K562 (cell line): ENCODE measurements around the gene MPL. TPM values are rescaled to one million over a fixed set of nuclear protein-coding genes. Genes with fewer than 3 reads are reported as not detected.

Experiments used
- ATAC-seq: fragments of 200-7000 bp; cut with Tn5 transposase; 3 replicates; pipeline ENCODE4 v1.9.1; 2020; ENCODE audit warnings: moderate library complexity
- BruUV-seq: library from RNA; stranded (reverse); fragments of 400-500 nt; replicated peaks from 2 replicates; lab custom pipeline; 2021; lab: Mats Ljungman, UMichigan
- CTCF ChIA-PET: fragments of 300-600 bp; formaldehyde crosslinking; extraction: SDS; loops from one replicate; lab custom pipeline; 2021; ENCODE audit warnings: low intra/inter-chr PET ratio; lab: Yijun Ruan, JAX
- POLR2A ChIA-PET: fragments of 300-600, 350-650 bp; sonication (Branson Sonifier 250); formaldehyde crosslinking; extraction: SDS; loops from one replicate; lab custom pipeline; 2021; ENCODE audit warnings: antibody characterized with exemption, inconsistent platforms; lab: Yijun Ruan, JAX
- DNase-seq, 4 experiments: peaks; one replicate each; pipeline versions ENCODE4 v3.0.0 to v3.0.0-alpha.2; 2011 to 2018; ENCODE audit warnings: low spot score in 3 of 4, mixed read lengths in 3 of 4; ENCODE audit errors: extremely low read depth in 1 of 4
- FAIRE-seq: peaks from 2 replicates; lab custom pipeline; 2011; peaks lifted over from hg19 to GRCh38; lab: Jason Lieb, UNC
- H2AFZ ChIP-seq: 2 replicates; pipeline ENCODE4 v1.6.0; 2011; ENCODE audit warnings: low read depth, low read length, control low read depth, inconsistent platforms
- H3K27ac ChIP-seq: fragments of 200-600 bp; 3 replicates; pipeline ENCODE4 v1.8.0; 2011; ENCODE audit warnings: low read depth, mild to moderate bottlenecking, control low read depth, inconsistent platforms, low read length, moderate library complexity, mixed read lengths; ENCODE audit errors: extremely low read depth
- H3K27me3 ChIP-seq, 2 experiments: fragments of 300-600 bp in 1 of 2; 2 replicates in 1 of 2; 3 replicates in 1 of 2; pipeline versions ENCODE4 v1.6.0 to v1.8.0; 2011; ENCODE audit warnings: inconsistent platforms in 2 of 2, low read length in 2 of 2, mild to moderate bottlenecking in 1 of 2, mixed read lengths in 1 of 2, moderate library complexity in 1 of 2; ENCODE audit not compliant: control insufficient read depth in 2 of 2, insufficient read depth in 2 of 2
- H3K36me3 ChIP-seq: fragments of 300-600 bp; 3 replicates; pipeline ENCODE4 v1.8.0; 2011; ENCODE audit warnings: mild to moderate bottlenecking, low read length, inconsistent platforms; ENCODE audit not compliant: control insufficient read depth, insufficient read depth
- H3K4me1 ChIP-seq, 2 experiments: fragments of 200-600 bp in 1 of 2; replicated peaks in 1 of 2; 2 replicates in 1 of 2; 3 replicates in 1 of 2; pipeline versions ENCODE4 v1.5.1 to v1.8.0; 2011; ENCODE audit warnings: inconsistent platforms in 2 of 2, low read length in 2 of 2, mild to moderate bottlenecking in 1 of 2, mixed read lengths in 1 of 2, moderate library complexity in 1 of 2; ENCODE audit not compliant: control insufficient read depth in 2 of 2, insufficient read depth in 2 of 2
- H3K4me2 ChIP-seq: 2 replicates; pipeline ENCODE4 v1.6.1; 2011; ENCODE audit warnings: low read length, control low read depth, inconsistent platforms, mixed read lengths; ENCODE audit not compliant: insufficient read depth
- H3K4me3 ChIP-seq: fragments of 200-600 bp; sonication (generic), shearing (Covaris generic); 2 replicates; pipeline ENCODE4 v1.5.1; 2016; ENCODE audit warnings: control low read depth, inconsistent platforms
- H3K79me2 ChIP-seq: fragments of 200-600 bp; 3 replicates; pipeline ENCODE4 v1.8.0; 2011; ENCODE audit warnings: low read length, inconsistent platforms; ENCODE audit not compliant: control insufficient read depth, insufficient read depth
- H3K9ac ChIP-seq, 2 experiments: 2 replicates each; pipeline versions ENCODE4 v1.6.0 to v1.6.1; 2011; ENCODE audit warnings: low read depth in 2 of 2, low read length in 2 of 2, control low read depth in 1 of 2, inconsistent platforms in 1 of 2, mild to moderate bottlenecking in 1 of 2, mixed read lengths in 1 of 2; ENCODE audit not compliant: insufficient read depth in 1 of 2
- H3K9me1 ChIP-seq: one replicate; pipeline ENCODE4 v1.6.0; 2011; ENCODE audit warnings: inconsistent platforms, mild to moderate bottlenecking, low read length, moderate library complexity; ENCODE audit not compliant: control insufficient read depth, insufficient read depth
- H3K9me3 ChIP-seq: replicated peaks from 2 replicates; pipeline ENCODE4 v1.5.1; 2011; ENCODE audit warnings: low read depth, low read length, inconsistent platforms; ENCODE audit not compliant: control insufficient read depth, insufficient read depth
- H4K20me1 ChIP-seq: replicated peaks from 2 replicates; pipeline ENCODE4 v1.6.1; 2011; ENCODE audit warnings: low read length, inconsistent platforms, mixed read lengths; ENCODE audit not compliant: control insufficient read depth, insufficient read depth
- BCOR ChIP-seq: fragments of 450-650 bp; IDR thresholded peaks from 2 replicates; pipeline ENCODE4 v1.6.1; 2016
- HDAC3 ChIP-seq: fragments of 450-650 bp; IDR thresholded peaks from 2 replicates; pipeline ENCODE4 v1.6.1; 2018; ENCODE audit warnings: borderline replicate concordance, mild to moderate bottlenecking, moderate library complexity; ENCODE audit not compliant: partially characterized antibody
- LEF1 ChIP-seq: fragments of 450-650 bp; IDR thresholded peaks from 2 replicates; pipeline ENCODE4 v1.6.1; 2016; ENCODE audit warnings: mild to moderate bottlenecking
- PHB ChIP-seq: fragments of 250-450 bp; sonication (Bioruptor Pico); IDR thresholded peaks from 2 replicates; pipeline ENCODE4 v1.5.0; 2021
- SMC3 ChIP-seq: conservative IDR thresholded peaks from 2 replicates; pipeline ENCODE4 v1.6.1; 2011; ENCODE audit warnings: low read depth, low read length, improper control_type of control experiment; ENCODE audit not compliant: insufficient read depth
- TCF7 ChIP-seq: sonication (generic); IDR thresholded peaks from 2 replicates; pipeline ENCODE4 v1.6.1; 2016; ENCODE audit warnings: antibody characterized with exemption, borderline replicate concordance
- ZBTB49 ChIP-seq: sonication (generic); formaldehyde crosslinking; IDR thresholded peaks from 2 replicates; pipeline ENCODE4 v1.8.0; 2022; ENCODE audit warnings: missing genetic modification reagents, mild to moderate bottlenecking, borderline replicate concordance
- ZNF41 ChIP-seq: fragments of 250-450 bp; sonication (Bioruptor Pico); conservative IDR thresholded peaks from 2 replicates; pipeline ENCODE4 v1.4.0; 2020; ENCODE audit warnings: mild to moderate bottlenecking
- ZNF778 ChIP-seq: fragments of 450-650 bp; formaldehyde crosslinking; IDR thresholded peaks from 2 replicates; pipeline ENCODE4 v1.4.0; 2020; ENCODE audit warnings: mild to moderate bottlenecking, moderate library complexity
- WGBS: fragments of 100-300 bp; shearing (Covaris generic); methylation state at CpG from one replicate; pipeline ENCODE4 v1.1.6; 2016; ENCODE audit warnings: low coverage, mixed read lengths; ENCODE audit not compliant: insufficient coverage; ENCODE audit errors: missing lambda C conversion rate; 5-methylcytosine and 5-hydroxymethylcytosine counted together
- in situ Hi-C: fragments of 300-500 bp; cut with MboI; formaldehyde crosslinking; loops from 4 replicates; pipeline ENCODE4 v1.15.0; 2018; ENCODE audit warnings: inconsistent platforms, mixed read lengths
- intact Hi-C: fragments of 100-400 bp; cut with micrococcal nuclease; formaldehyde crosslinking; loops from 2 replicates; pipeline ENCODE4 v1.14.2; 2022
- polyA plus RNA-seq, 8 experiments: library from polyadenylated mRNA; depleted of rRNA in 4 of 8; stranded (reverse) in 5 of 8; unstranded in 3 of 8; fragments of >200 nt; fragmentation: Nextera tagmentation in 2 of 8; fragmentation: Illumina TruSeq in 1 of 8; extraction: Ambion mirVana in 2 of 8; extraction: Trizol in 1 of 8; gene quantifications; 2 replicates each; pipeline versions ENCODE4 v1.2.1 to v1.2.3, GENCODE V29; 2011 to 2014; ENCODE audit warnings: inconsistent platforms in 1 of 8, missing spikeins in 1 of 8
- total RNA-seq, 7 experiments: library from RNA; depleted of rRNA in 6 of 7; stranded (reverse); fragments of >200 nt in 6 of 7; fragmentation: Illumina TruSeq in 2 of 7; extraction: Trizol in 2 of 7; gene quantifications; 2 replicates each; pipeline versions ENCODE4 v1.2.1 to v1.2.3, GENCODE V29; 2011 to 2021; ENCODE audit warnings: low replicate concordance in 1 of 7
- TF ChIP-seq, protein P1 (sequence below): fragments of 250-450 bp; sonication (Bioruptor Pico); IDR thresholded peaks from 2 replicates; pipeline ENCODE4 v1.4.0; 2020
- TF ChIP-seq, protein P2 (sequence below), 3 experiments: fragments of 200-800 bp in 1 of 3; fragments of 250-450 bp in 1 of 3; fragments of 450-650 bp in 1 of 3; sonication (Bioruptor Pico) in 1 of 3; sonication (Bioruptor generic) in 1 of 3; formaldehyde crosslinking in 1 of 3; IDR thresholded peaks; 2 replicates each; pipeline versions ENCODE4 v1.6.1 to v1.8.0; 2016 to 2022; ENCODE audit warnings: mild to moderate bottlenecking in 2 of 3, missing genetic modification characterization in 2 of 3, missing compliant biosample characterization in 1 of 3, moderate library complexity in 1 of 3

Gene MPL
- total and polyA plus RNA-seq, 9 of the 15 experiments (the other 6 are each of a cell fraction or from before 2014, with no cell fraction given), result not detected

DNA sequence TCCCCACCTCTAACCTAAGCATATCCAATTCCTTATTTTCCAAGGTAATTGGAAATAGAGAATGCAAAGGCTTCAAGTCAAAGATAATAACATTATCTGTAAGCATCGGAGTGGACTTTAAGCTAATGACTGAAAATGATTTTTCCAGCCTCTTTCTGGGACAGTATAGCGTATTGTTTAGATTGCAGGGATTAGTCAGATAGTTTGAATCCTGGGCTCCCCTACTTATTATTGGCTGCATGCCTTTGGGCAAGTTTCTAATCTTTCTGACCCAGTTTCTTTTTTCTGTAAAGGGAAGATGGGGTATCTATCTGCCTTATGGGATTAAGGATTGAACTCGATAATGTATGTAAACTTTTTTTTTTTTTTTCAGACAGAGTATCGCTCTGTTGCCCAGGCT is 19.6 kb downstream of the MPL start:
- no peak for DNase-seq
- TF ChIP-seq ZNF778 (CRISPR knock-in tag) (no peak), LEF1 (no peak), ZBTB49 (CRISPR knock-in tag) (no peak), BCOR (no peak), TCF7 (no peak), ZNF41 (CRISPR knock-in tag) (no peak), PHB (CRISPR knock-in tag) (no peak), SMC3 (no peak), HDAC3 (no peak)
- TF ChIP-seq, protein P1, sequence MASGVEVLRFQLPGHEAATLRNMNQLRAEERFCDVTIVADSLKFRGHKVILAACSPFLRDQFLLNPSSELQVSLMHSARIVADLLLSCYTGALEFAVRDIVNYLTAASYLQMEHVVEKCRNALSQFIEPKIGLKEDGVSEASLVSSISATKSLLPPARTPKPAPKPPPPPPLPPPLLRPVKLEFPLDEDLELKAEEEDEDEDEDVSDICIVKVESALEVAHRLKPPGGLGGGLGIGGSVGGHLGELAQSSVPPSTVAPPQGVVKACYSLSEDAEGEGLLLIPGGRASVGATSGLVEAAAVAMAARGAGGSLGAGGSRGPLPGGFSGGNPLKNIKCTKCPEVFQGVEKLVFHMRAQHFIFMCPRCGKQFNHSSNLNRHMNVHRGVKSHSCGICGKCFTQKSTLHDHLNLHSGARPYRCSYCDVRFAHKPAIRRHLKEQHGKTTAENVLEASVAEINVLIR (CRISPR knock-in tag), result no peak
- TF ChIP-seq, protein P2, sequence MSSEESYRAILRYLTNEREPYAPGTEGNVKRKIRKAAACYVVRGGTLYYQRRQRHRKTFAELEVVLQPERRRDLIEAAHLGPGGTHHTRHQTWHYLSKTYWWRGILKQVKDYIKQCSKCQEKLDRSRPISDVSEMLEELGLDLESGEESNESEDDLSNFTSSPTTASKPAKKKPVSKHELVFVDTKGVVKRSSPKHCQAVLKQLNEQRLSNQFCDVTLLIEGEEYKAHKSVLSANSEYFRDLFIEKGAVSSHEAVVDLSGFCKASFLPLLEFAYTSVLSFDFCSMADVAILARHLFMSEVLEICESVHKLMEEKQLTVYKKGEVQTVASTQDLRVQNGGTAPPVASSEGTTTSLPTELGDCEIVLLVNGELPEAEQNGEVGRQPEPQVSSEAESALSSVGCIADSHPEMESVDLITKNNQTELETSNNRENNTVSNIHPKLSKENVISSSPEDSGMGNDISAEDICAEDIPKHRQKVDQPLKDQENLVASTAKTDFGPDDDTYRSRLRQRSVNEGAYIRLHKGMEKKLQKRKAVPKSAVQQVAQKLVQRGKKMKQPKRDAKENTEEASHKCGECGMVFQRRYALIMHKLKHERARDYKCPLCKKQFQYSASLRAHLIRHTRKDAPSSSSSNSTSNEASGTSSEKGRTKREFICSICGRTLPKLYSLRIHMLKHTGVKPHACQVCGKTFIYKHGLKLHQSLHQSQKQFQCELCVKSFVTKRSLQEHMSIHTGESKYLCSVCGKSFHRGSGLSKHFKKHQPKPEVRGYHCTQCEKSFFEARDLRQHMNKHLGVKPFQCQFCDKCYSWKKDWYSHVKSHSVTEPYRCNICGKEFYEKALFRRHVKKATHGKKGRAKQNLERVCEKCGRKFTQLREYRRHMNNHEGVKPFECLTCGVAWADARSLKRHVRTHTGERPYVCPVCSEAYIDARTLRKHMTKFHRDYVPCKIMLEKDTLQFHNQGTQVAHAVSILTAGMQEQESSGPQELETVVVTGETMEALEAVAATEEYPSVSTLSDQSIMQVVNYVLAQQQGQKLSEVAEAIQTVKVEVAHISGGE (CRISPR knock-in tag; IDR thresholded peaks at IDR 0.05), result no peak
- TF ChIP-seq, all 486 proteins: peak for 0
- CTCF ChIA-PET, result interaction anchor here (1.7 kb wide), 1 partner anchor 119 kb away, joined by 9 read pairs; no protein-coding TSS in a partner anchor
- ATAC-seq, result no peak
- Histone ChIP-seq H4K20me1 (no peaks in the 10 kb centered on the region; the same call in 1 of the 2 replicates), H3K36me3 (peaks cover 30% of the 10 kb centered on the region), H3K4me2 (no peak overlapping the region), H3K9ac (no peak overlapping the region), H3K9me3 (no peaks in the 10 kb centered on the region), H3K4me1 (peaks cover 25 to 27% of the 10 kb centered on the region in 2 experiments), H3K4me3 (no peak overlapping the region), H3K79me2 (peaks cover 31% of the 10 kb centered on the region), H2AFZ (no peak overlapping the region), H3K9me1 (peaks cover 5% of the 10 kb centered on the region), H3K27me3 (no peaks in the 10 kb centered on the region), H3K27ac (no peak overlapping the region)
- in situ Hi-C loops, result no loop called here
- BruUV-seq, result no TSS peak
- WGBS, result 74% methylated on average over 4 of the region's 4 CpGs
- FAIRE-seq, result no peak
- POLR2A ChIA-PET, result interaction anchor here (1.2 kb wide), 1 partner anchor 52 kb away, joined by 3 read pairs; no protein-coding TSS in a partner anchor
- intact Hi-C loops, result no loop called here
